Measurements from ENCODE around the gene ZDHHC19. TPM values are rescaled to one million over a fixed set of nuclear protein-coding genes. Genes with fewer than 3 reads are reported as not detected.
"Not testable (repeated sequence)": the region's sequence is repeated elsewhere in the genome, so short reads cannot be mapped to it uniquely, and the experiment has no call there.

ZDHHC19 gene
- total and polyA plus RNA-seq, 7 donors, result 0.38 to 0.99 TPM; not detected in 5

- intact Hi-C loops (cut with DNase I), result no loop called here
- H3K36me3 ChIP-seq, result no peaks in the 10 kb centered on the region
- no peaks in the 10 kb centered on the region for H3K27me3 ChIP-seq
- H3K4me3 ChIP-seq, result no peak overlapping the region
- H3K4me1 ChIP-seq, result no peaks in the 10 kb centered on the region
- no peak for TF ChIP-seq POLR2A (IDR thresholded peaks at IDR 0.05)
- TF ChIP-seq, protein P1, sequence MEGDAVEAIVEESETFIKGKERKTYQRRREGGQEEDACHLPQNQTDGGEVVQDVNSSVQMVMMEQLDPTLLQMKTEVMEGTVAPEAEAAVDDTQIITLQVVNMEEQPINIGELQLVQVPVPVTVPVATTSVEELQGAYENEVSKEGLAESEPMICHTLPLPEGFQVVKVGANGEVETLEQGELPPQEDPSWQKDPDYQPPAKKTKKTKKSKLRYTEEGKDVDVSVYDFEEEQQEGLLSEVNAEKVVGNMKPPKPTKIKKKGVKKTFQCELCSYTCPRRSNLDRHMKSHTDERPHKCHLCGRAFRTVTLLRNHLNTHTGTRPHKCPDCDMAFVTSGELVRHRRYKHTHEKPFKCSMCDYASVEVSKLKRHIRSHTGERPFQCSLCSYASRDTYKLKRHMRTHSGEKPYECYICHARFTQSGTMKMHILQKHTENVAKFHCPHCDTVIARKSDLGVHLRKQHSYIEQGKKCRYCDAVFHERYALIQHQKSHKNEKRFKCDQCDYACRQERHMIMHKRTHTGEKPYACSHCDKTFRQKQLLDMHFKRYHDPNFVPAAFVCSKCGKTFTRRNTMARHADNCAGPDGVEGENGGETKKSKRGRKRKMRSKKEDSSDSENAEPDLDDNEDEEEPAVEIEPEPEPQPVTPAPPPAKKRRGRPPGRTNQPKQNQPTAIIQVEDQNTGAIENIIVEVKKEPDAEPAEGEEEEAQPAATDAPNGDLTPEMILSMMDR (IDR thresholded peaks at IDR 0.05), result no peak
- TF ChIP-seq POLR2AphosphoS5 (IDR thresholded peaks at IDR 0.05), result no peak
- TF ChIP-seq EP300 (IDR thresholded peaks at IDR 0.05), result no peak
- no peak overlapping the region for H3K27ac ChIP-seq
- WGBS, 2 donors, result 92 to 94% methylated on average over 19 of the region's 19 CpGs
- no peaks in the 10 kb centered on the region for H3K9me3 ChIP-seq
- DNase-seq, result no peak
These were observed 36.0 kb downstream of the ZDHHC19 start for GRCh38 chr3:196175116-196175625.

DNA sequence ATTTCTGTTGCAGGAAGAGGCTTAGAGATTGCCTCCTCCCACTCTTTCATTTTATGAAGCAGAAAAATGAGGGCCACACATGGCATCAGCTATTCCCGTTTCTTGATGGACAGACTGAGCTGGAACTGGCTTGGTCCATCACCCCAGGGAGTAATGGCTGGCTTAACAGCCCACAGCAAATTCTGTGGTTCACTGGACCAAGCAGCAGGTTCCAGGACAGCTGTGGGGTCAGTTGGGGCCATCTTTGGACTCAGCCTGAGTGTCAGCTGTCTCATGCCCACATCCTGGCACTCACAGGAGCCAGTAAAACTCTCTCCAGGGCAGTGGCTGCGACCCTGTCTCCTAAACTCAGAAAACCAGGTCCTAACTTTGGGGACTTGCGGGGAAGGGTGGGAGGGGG, 36.5 kb downstream of the ZDHHC19 start:
- no peak overlapping the region for H3K4me3 ChIP-seq
- H3K27me3 ChIP-seq, result no peaks in the 10 kb centered on the region
- DNase-seq, result no peak
- H3K4me1 ChIP-seq, result no peaks in the 10 kb centered on the region
- no peaks in the 10 kb centered on the region for H3K36me3 ChIP-seq
- TF ChIP-seq, protein P1 (IDR thresholded peaks at IDR 0.05), result no peak
- H3K27ac ChIP-seq, result no peak overlapping the region
- no peaks in the 10 kb centered on the region for H3K9me3 ChIP-seq
- intact Hi-C loops (cut with DNase I), result no loop called here
- WGBS, 2 donors, result 89 to 97% methylated on average over 3 of the region's 3 CpGs

- DNase-seq; H3K36me3 ChIP-seq; H3K27ac ChIP-seq; H3K4me1 ChIP-seq; H3K4me3 ChIP-seq; H3K27me3 ChIP-seq; intact Hi-C loops (cut with DNase I); H3K9me3 ChIP-seq: not testable (repeated sequence)
- 96% methylated on average over 12 of the region's 12 CpGs for WGBS, 2 donors
These were observed 40.9 kb downstream of the ZDHHC19 start for GRCh38 chr3:196170296-196170695.

DNA sequence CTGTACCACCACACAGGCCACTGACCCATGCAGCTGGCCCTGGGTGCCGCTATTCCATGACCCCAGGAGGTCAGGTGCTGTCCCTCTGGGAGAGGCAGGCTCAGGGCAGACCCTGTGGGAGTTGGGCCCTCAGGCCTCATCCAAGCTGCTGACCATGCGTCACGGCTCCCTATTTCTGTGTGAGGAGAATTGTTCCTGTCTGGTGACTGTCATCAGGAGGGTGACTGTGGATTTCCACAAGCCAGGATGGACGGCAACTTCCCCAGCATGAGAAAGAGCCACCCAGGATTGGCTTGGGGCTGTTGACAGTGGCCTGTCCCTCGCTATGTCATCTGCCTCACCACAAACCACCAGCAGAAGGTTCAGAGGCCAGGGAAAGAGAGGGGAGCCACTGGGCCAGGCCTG, 41.4 kb downstream of the ZDHHC19 start:
- WGBS, 2 donors, result 88 to 89% methylated on average over 5 of the region's 5 CpGs
- no peak for DNase-seq
- no peak overlapping the region for H3K4me3 ChIP-seq
- intact Hi-C loops (cut with DNase I), result no loop called here
- no peaks in the 10 kb centered on the region for H3K36me3 ChIP-seq
- no peak for TF ChIP-seq POLR2A (IDR thresholded peaks at IDR 0.05)
- no peak for TF ChIP-seq EP300 (IDR thresholded peaks at IDR 0.05)
- no peak for TF ChIP-seq POLR2AphosphoS5 (IDR thresholded peaks at IDR 0.05)
- TF ChIP-seq, protein P1 (IDR thresholded peaks at IDR 0.05), result no peak
- H3K27ac ChIP-seq, result no peak overlapping the region
- H3K27me3 ChIP-seq, result no peaks in the 10 kb centered on the region
- no peaks in the 10 kb centered on the region for H3K9me3 ChIP-seq
- H3K4me1 ChIP-seq, result no peaks in the 10 kb centered on the region

GRCh38 chr3:196168808-196169391, 42.3 kb downstream of the ZDHHC19 start:
- TF ChIP-seq POLR2A (IDR thresholded peaks at IDR 0.05), result no peak
- TF ChIP-seq, protein P1 (IDR thresholded peaks at IDR 0.05), result no peak
- TF ChIP-seq POLR2AphosphoS5 (IDR thresholded peaks at IDR 0.05), result no peak
- TF ChIP-seq EP300 (IDR thresholded peaks at IDR 0.05), result no peak
- Histone ChIP-seq H3K4me1 (no peaks in the 10 kb centered on the region), H3K4me3 (no peak overlapping the region), H3K27ac (no peak overlapping the region), H3K9me3 (no peaks in the 10 kb centered on the region), H3K36me3 (no peaks in the 10 kb centered on the region), H3K27me3 (no peaks in the 10 kb centered on the region)
- intact Hi-C loops (cut with DNase I), result no loop called here
- WGBS, 2 donors, result 22 to 58% methylated on average over 6 of the region's 6 CpGs
- no peak for DNase-seq
